GOT3 (cell line): ENCODE measurements around the gene SCGB3A2.

Source experiments
- DNase-seq: peaks from one replicate; lab custom pipeline; 2025; ENCODE audit warnings: mixed read lengths; lab: John Stamatoyannopoulos, UW

Gene SCGB3A2

GRCh38 chr5:147878066-147878759 is at the start of gene SCGB3A2:
SCGB3A2 (plus strand) TSS chr5:147878711; CDS start chr5:147878804, 93 bp downstream.
- DNase-seq: no peak

- DNase-seq: no peak
Measured at GRCh38 chr5:147830035-147830434, 48.5 kb upstream of the SCGB3A2 start.

GRCh38 chr5:147831465-147831864 is 47.0 kb upstream of the SCGB3A2 start, which contains the start of gene SPINK1:
SPINK1 (minus strand) TSS chr5:147831671; CDS start chr5:147831577, 94 bp downstream.
- DNase-seq: no peak

- no peak for DNase-seq
Measured at GRCh38 chr5:147832541-147832940, 46.0 kb upstream of the SCGB3A2 start.

- no peak for DNase-seq
Measured at GRCh38 chr5:147835386-147835798, 43.1 kb upstream of the SCGB3A2 start.

- DNase-seq: no peak
Measured at GRCh38 chr5:147836439-147836838, 42.1 kb upstream of the SCGB3A2 start.

- DNase-seq: no peak
Measured at GRCh38 chr5:147842869-147843268, 35.6 kb upstream of the SCGB3A2 start.

- no peak for DNase-seq
Measured at GRCh38 chr5:147844846-147845245, 33.7 kb upstream of the SCGB3A2 start.

- no peak for DNase-seq
Measured at GRCh38 chr5:147845618-147846017, 32.9 kb upstream of the SCGB3A2 start.

- DNase-seq: no peak
Measured at GRCh38 chr5:147849226-147849625, 29.3 kb upstream of the SCGB3A2 start.

- DNase-seq: no peak
Measured at GRCh38 chr5:147851578-147851977, 26.9 kb upstream of the SCGB3A2 start.

- DNase-seq: no peak
Measured at GRCh38 chr5:147852365-147852764, 26.1 kb upstream of the SCGB3A2 start.

GRCh38 chr5:147853372-147853987 is 25.0 kb upstream of the SCGB3A2 start:
- no peak for DNase-seq

GRCh38 chr5:147854331-147854730 is 24.2 kb upstream of the SCGB3A2 start:
- DNase-seq: no peak

- no peak for DNase-seq
Measured at GRCh38 chr5:147854894-147855773, 23.4 kb upstream of the SCGB3A2 start.

- DNase-seq: no peak
Measured at GRCh38 chr5:147855774-147856069, 22.8 kb upstream of the SCGB3A2 start.

- DNase-seq: no peak
Measured at GRCh38 chr5:147856801-147857200, 21.7 kb upstream of the SCGB3A2 start.

GRCh38 chr5:147857302-147858129 is 21.0 kb upstream of the SCGB3A2 start:
- peak; percentile 2 for DNase-seq

- no peak for DNase-seq
Measured at GRCh38 chr5:147858565-147858964, 19.9 kb upstream of the SCGB3A2 start.

GRCh38 chr5:147859962-147860640 is 18.4 kb upstream of the SCGB3A2 start:
- DNase-seq: no peak

- no peak for DNase-seq
Measured at GRCh38 chr5:147860641-147861025, 17.9 kb upstream of the SCGB3A2 start.
